Caco-2 (cell line): ENCODE results near the gene SGMS1. TPM values are rescaled to one million over a fixed set of nuclear protein-coding genes. Genes with fewer than 3 reads are reported as not detected.
"Not testable (repeated sequence)": the region's sequence is repeated elsewhere in the genome, so short reads cannot be mapped to it uniquely, and the experiment has no call there.

Experiments
- BruUV-seq: library from RNA; stranded (reverse); fragments of 400-500 nt; replicated peaks from 2 replicates; lab custom pipeline; 2021; lab: Mats Ljungman, UMichigan
- CTCF ChIA-PET: fragments of 300-600 bp; sonication (Branson Sonifier 250); formaldehyde crosslinking; loops from one replicate; lab custom pipeline; 2022; ENCODE audit warnings: antibody characterized with exemption; lab: Charles Lee
- POLR2A ChIA-PET: fragments of 300-600 bp; sonication (Branson Sonifier 250); formaldehyde crosslinking; loops from one replicate; lab custom pipeline; 2022; ENCODE audit warnings: antibody characterized with exemption; lab: Charles Lee
- DNase-seq, 2 experiments: peaks; one replicate each; pipeline versions ENCODE4 v3.0.0 to v3.0.0-alpha.2; 2020 to 2022
- H3K27me3 ChIP-seq: replicated peaks from 2 replicates; pipeline ENCODE4 v1.6.0; 2011; ENCODE audit warnings: low read length; ENCODE audit not compliant: control insufficient read depth, insufficient read depth
- H3K36me3 ChIP-seq: 2 replicates; pipeline ENCODE4 v1.5.1; 2011; ENCODE audit warnings: low read length; ENCODE audit not compliant: control insufficient read depth, insufficient read depth
- H3K4me1 ChIP-seq: fragments of 250-450 bp; sonication (Bioruptor Pico); 2 replicates; pipeline ENCODE4 v1.5.1; 2020; ENCODE audit warnings: mild to moderate bottlenecking
- H3K4me3 ChIP-seq: 2 replicates; pipeline ENCODE4 v1.5.1; 2011; ENCODE audit warnings: low read depth, mild to moderate bottlenecking, control low read depth, low read length
- H3K9me3 ChIP-seq: fragments of 250-450 bp; sonication (Bioruptor Pico); 2 replicates; pipeline ENCODE4 v1.5.1; 2020; ENCODE audit warnings: mild to moderate bottlenecking, moderate library complexity
- H3K27ac Mint-ChIP-seq: one replicate; pipeline ENCODE4 v1.8.0; 2022; ENCODE audit warnings: mixed read lengths; ENCODE audit not compliant: unreplicated experiment
- H3K27me3 Mint-ChIP-seq: one replicate; pipeline ENCODE4 v1.8.0; 2022; ENCODE audit warnings: mixed read lengths; ENCODE audit not compliant: insufficient read depth, unreplicated experiment
- H3K36me3 Mint-ChIP-seq: one replicate; pipeline ENCODE4 v1.8.0; 2022; ENCODE audit warnings: mild to moderate bottlenecking, mixed read lengths; ENCODE audit not compliant: insufficient read depth, unreplicated experiment
- H3K4me1 Mint-ChIP-seq: one replicate; pipeline ENCODE4 v1.8.0; 2022; ENCODE audit warnings: low read depth, mixed read lengths; ENCODE audit not compliant: unreplicated experiment
- H3K4me3 Mint-ChIP-seq: one replicate; pipeline ENCODE4 v1.8.0; 2022; ENCODE audit warnings: mild to moderate bottlenecking, moderate library complexity, mixed read lengths; ENCODE audit not compliant: unreplicated experiment
- H3K9me3 Mint-ChIP-seq: one replicate; pipeline ENCODE4 v1.8.0; 2022; ENCODE audit warnings: mixed read lengths; ENCODE audit not compliant: unreplicated experiment
- intact Hi-C: fragments of 100-400 bp; cut with micrococcal nuclease; formaldehyde crosslinking; loops from one replicate; pipeline ENCODE4 v1.10.0; 2022; ENCODE audit not compliant: unreplicated experiment
- total RNA-seq: library from RNA; stranded (reverse); gene quantifications from 2 replicates; pipeline ENCODE4 v1.2.3, GENCODE V29; 2022
- TF ChIP-seq, protein P1 (sequence below), 2 experiments: fragments of 200-600 bp in 1 of 2; IDR thresholded peaks; 1 replicate in 1 of 2; 2 replicates in 1 of 2; pipeline versions ENCODE4 v1.5.1 to v1.8.0; 2011 to 2022; ENCODE audit warnings: antibody characterized with exemption in 1 of 2, control low read depth in 1 of 2, inconsistent platforms in 1 of 2, low read depth in 1 of 2, low read length in 1 of 2, mild to moderate bottlenecking in 1 of 2, moderate library complexity in 1 of 2; ENCODE audit not compliant: insufficient read depth in 1 of 2, severe bottlenecking in 1 of 2, unreplicated experiment in 1 of 2

Gene SGMS1
- total RNA-seq, 1 experiment from 2014 or later: 30.5 TPM

DNA sequence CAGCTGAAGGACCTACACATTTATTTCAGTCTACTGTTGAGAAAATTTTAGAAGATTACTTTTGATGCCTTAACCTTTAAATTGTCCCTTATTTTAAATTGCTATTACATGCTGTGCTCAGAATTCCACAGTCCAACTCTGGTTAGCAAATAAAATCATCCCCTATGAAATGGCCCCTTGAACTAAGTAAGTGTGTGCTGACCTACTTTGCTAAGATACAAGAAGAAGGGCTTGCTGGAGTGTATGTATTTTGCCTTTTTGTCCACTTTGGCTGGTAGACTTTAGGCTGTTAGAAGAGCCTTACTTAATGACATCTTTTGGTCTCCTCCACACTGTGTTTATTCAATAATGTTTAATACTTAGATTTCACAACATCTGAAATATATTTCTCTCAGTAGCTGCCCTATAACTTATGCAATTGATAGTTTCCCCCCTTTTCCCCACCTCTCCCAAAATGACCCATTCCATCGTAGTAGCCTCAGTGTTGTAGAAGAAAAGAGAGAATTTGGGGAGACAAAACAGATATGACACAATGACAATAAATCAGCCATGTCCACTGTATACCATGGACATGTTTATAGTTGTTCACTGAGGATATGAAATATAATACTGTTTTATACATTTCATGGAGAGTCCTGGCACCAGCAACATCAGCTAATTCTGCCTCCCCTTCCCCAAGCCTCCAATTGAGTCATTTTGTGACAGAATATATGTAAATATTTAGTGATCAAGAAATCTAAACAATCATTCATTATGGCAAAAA, 264.6 kb downstream of the SGMS1 start:
- no TSS peak for BruUV-seq

DNA sequence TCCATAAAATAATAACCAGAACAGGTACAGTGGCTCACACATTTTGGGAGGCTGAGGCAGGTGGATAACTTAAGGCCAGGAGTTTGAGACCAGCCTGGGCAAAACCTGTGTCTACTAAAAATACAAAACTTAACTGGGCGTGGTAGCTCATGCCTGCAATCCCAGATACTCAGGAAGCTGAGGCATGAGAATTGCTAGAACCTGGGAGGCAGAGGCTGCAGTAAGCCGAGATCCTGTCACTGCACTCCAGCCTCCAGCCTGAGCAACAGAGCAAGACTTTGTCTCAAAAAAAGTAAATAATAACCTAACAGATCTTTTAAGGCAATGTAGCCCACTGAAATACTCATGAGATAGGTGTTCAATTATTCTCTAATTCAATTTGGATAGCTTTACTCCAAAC, 265.3 kb downstream of the SGMS1 start:
- ChIA-PET POLR2A (no interaction called here), CTCF (interaction anchor here (1.1 kb wide), 1 partner anchor 9 kb away, joined by 3 read pairs; no protein-coding TSS in a partner anchor)
- BruUV-seq: no TSS peak
- no peaks in the 10 kb centered on the region; the same call in 1 of the 2 replicates for H3K36me3 ChIP-seq
- no peaks in the 10 kb centered on the region; the same call in 1 of the 2 replicates for H3K27me3 ChIP-seq
- H3K4me3 Mint-ChIP-seq: no peak overlapping the region
- peaks cover 5% of the 10 kb centered on the region; the same call in 1 of the 2 replicates for H3K9me3 ChIP-seq
- peaks cover 6% of the 10 kb centered on the region for H3K4me1 Mint-ChIP-seq
- no peak overlapping the region for H3K4me3 ChIP-seq
- peaks cover 6% of the 10 kb centered on the region for H3K9me3 Mint-ChIP-seq
- no peaks in the 10 kb centered on the region for H3K4me1 ChIP-seq
- no peak for DNase-seq
- H3K27ac Mint-ChIP-seq: no peak overlapping the region
- TF ChIP-seq, protein P1, sequence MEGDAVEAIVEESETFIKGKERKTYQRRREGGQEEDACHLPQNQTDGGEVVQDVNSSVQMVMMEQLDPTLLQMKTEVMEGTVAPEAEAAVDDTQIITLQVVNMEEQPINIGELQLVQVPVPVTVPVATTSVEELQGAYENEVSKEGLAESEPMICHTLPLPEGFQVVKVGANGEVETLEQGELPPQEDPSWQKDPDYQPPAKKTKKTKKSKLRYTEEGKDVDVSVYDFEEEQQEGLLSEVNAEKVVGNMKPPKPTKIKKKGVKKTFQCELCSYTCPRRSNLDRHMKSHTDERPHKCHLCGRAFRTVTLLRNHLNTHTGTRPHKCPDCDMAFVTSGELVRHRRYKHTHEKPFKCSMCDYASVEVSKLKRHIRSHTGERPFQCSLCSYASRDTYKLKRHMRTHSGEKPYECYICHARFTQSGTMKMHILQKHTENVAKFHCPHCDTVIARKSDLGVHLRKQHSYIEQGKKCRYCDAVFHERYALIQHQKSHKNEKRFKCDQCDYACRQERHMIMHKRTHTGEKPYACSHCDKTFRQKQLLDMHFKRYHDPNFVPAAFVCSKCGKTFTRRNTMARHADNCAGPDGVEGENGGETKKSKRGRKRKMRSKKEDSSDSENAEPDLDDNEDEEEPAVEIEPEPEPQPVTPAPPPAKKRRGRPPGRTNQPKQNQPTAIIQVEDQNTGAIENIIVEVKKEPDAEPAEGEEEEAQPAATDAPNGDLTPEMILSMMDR (IDR thresholded peaks at IDR 0.05; ENCODE audit: insufficient read depth in 1 of 2, low read depth in 1 of 2, low read length in 1 of 2, severe bottlenecking in 1 of 2, unreplicated experiment in 1 of 2): no peak
- H3K36me3 Mint-ChIP-seq: peaks cover 10% of the 10 kb centered on the region
- intact Hi-C loops: no loop called here
- no peaks in the 10 kb centered on the region for H3K27me3 Mint-ChIP-seq

More for the DNA sequence above, 264.6 kb downstream of the SGMS1 start:
- TF ChIP-seq, protein P1 (IDR thresholded peaks at IDR 0.05; ENCODE audit: insufficient read depth in 1 of 2, low read depth in 1 of 2, low read length in 1 of 2, severe bottlenecking in 1 of 2, unreplicated experiment in 1 of 2): no peak
- H3K4me1 ChIP-seq: no peaks in the 10 kb centered on the region
- POLR2A ChIA-PET: no interaction called here
- no peak for DNase-seq
- intact Hi-C loops: no loop called here
- CTCF ChIA-PET: no interaction called here
- Mint-ChIP-seq H3K4me1 (peaks cover 6% of the 10 kb centered on the region), H3K4me3 (no peak overlapping the region), H3K27ac (no peak overlapping the region), H3K27me3 (no peaks in the 10 kb centered on the region), H3K9me3 (peaks cover 6% of the 10 kb centered on the region), H3K36me3 (peaks cover 10% of the 10 kb centered on the region)
- no peaks in the 10 kb centered on the region; the same call in 1 of the 2 replicates for H3K36me3 ChIP-seq
- H3K9me3 ChIP-seq: peaks cover 4% of the 10 kb centered on the region; the same call in 1 of the 2 replicates
- H3K27me3 ChIP-seq: no peaks in the 10 kb centered on the region; the same call in 1 of the 2 replicates
- H3K4me3 ChIP-seq: no peak overlapping the region

DNA sequence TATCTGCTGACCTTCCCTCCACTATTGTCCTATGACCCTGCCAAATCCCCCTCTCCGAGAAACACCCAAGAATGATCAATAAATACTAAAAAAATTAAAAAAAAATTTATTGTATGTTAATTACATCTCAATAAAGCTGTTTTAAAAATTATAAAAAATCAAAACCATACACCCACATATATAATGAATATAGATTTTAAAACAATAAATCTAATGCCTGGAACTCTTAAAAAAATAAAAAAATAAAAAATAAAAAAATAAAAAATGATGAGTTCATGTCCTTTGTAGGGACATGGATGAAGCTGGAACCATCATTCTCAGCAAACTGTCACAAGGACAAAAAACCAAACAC, 267.3 kb downstream of the SGMS1 start:
- H3K9me3 Mint-ChIP-seq, H3K9me3 ChIP-seq, H3K4me1 Mint-ChIP-seq, intact Hi-C loops, H3K4me1 ChIP-seq, H3K36me3 ChIP-seq, H3K27me3 Mint-ChIP-seq, H3K27ac Mint-ChIP-seq, CTCF ChIA-PET, POLR2A ChIA-PET, H3K4me3 ChIP-seq, H3K4me3 Mint-ChIP-seq, BruUV-seq, H3K36me3 Mint-ChIP-seq, H3K27me3 ChIP-seq, DNase-seq: not testable (repeated sequence)

DNA sequence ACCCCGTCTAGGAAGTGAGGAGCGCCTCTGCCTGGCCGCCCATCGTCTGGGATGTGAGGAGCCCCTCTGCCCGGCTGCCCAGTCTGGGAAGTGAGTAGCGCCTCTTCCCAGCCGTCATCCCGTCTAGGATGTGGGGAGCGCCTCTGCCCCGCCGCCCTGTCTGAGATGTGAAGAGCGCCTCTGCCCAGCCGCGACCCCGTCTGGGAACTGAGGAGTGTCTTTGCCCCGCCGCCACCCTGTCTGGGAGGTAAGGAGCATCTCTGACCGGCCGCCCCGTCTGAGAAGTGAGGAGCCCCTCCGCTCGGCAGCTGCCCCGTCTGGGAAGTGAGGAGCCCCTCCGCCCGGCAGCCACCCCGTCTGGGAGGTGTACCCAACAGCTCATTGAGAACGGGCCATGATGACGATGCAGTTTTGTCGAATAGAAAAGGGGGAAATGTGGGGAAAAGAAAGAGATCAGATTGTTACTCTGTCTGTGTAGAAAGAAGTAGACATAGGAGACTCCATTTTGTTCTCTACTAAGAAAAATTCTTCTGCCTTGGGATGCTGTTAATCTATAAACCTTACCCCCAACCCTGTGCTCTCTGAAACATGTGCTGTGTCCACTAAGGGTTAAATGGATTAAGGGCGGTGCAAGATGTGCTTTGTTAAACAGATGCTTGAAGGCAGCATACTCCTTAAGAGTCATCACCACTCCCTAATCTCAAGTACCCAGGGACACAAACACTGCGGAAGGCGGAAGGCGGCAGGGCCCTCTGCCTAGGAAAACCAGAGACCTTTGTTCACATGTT, 267.9 kb downstream of the SGMS1 start:
- H3K4me3 Mint-ChIP-seq, POLR2A ChIA-PET, H3K27ac Mint-ChIP-seq, H3K36me3 ChIP-seq, CTCF ChIA-PET, DNase-seq, H3K36me3 Mint-ChIP-seq, H3K4me3 ChIP-seq, BruUV-seq, H3K9me3 ChIP-seq, H3K27me3 Mint-ChIP-seq, intact Hi-C loops, H3K4me1 ChIP-seq, H3K9me3 Mint-ChIP-seq, H3K4me1 Mint-ChIP-seq, H3K27me3 ChIP-seq: not testable (repeated sequence)
